ENCODE data around the gene TTC39A.
"Not testable (repeated sequence)": the region's sequence is repeated elsewhere in the genome, so short reads cannot be mapped to it uniquely, and the experiment has no call there.

Gene TTC39A

GRCh38 chr1:51268634-51269033 lies 61.7 kb downstream of the TTC39A start:
- no peak for DNase-seq (ENCODE audit: low read depth in 2 of 3, low spot score in 2 of 3)

- no peak for DNase-seq (ENCODE audit: low read depth in 2 of 3, low spot score in 2 of 3)
These were observed 63.6 kb downstream of the TTC39A start for GRCh38 chr1:51266791-51267190.

GRCh38 chr1:51266181-51266580 lies 64.2 kb downstream of the TTC39A start:
- DNase-seq (ENCODE audit: low read depth in 2 of 3, low spot score in 2 of 3), result no peak

GRCh38 chr1:51265618-51266017 lies 64.7 kb downstream of the TTC39A start:
- no peak for DNase-seq (ENCODE audit: low read depth in 2 of 3, low spot score in 2 of 3)

GRCh38 chr1:51264451-51264850 lies 65.9 kb downstream of the TTC39A start:
- no peak for DNase-seq (ENCODE audit: low read depth in 2 of 3, low spot score in 2 of 3)

- no peak for DNase-seq (ENCODE audit: low read depth in 2 of 3, low spot score in 2 of 3)
These were observed 67.0 kb downstream of the TTC39A start for GRCh38 chr1:51263147-51263877.

GRCh38 chr1:51255331-51255730 lies 75.0 kb downstream of the TTC39A start:
- no peak for DNase-seq (ENCODE audit: low read depth in 2 of 3, low spot score in 2 of 3)

- DNase-seq (ENCODE audit: low read depth in 2 of 3, low spot score in 2 of 3), result no peak
These were observed 76.7 kb downstream of the TTC39A start for GRCh38 chr1:51253691-51254090.

GRCh38 chr1:51252366-51252765 lies 78.0 kb downstream of the TTC39A start:
- no peak for DNase-seq (ENCODE audit: low read depth in 2 of 3, low spot score in 2 of 3)

GRCh38 chr1:51251165-51251564 lies 79.2 kb downstream of the TTC39A start:
- not testable (repeated sequence) for DNase-seq (ENCODE audit: low read depth in 2 of 3, low spot score in 2 of 3)

- DNase-seq (ENCODE audit: low read depth in 2 of 3, low spot score in 2 of 3), result not testable (repeated sequence)
These were observed 79.6 kb downstream of the TTC39A start for GRCh38 chr1:51250729-51251128.

- DNase-seq (ENCODE audit: low read depth in 2 of 3, low spot score in 2 of 3), result no peak
These were observed 80.9 kb downstream of the TTC39A start for GRCh38 chr1:51249445-51249844.

GRCh38 chr1:51247499-51247898 lies 82.9 kb downstream of the TTC39A start:
- DNase-seq (ENCODE audit: low read depth in 2 of 3, low spot score in 2 of 3), result no peak

GRCh38 chr1:51247022-51247421 lies 83.3 kb downstream of the TTC39A start:
- DNase-seq (ENCODE audit: low read depth in 2 of 3, low spot score in 2 of 3), result no peak

- DNase-seq (ENCODE audit: low read depth in 2 of 3, low spot score in 2 of 3), result no peak
These were observed 87.8 kb downstream of the TTC39A start for GRCh38 chr1:51242546-51242945.

- no peak for DNase-seq (ENCODE audit: low read depth in 2 of 3, low spot score in 2 of 3)
These were observed 89.2 kb downstream of the TTC39A start for GRCh38 chr1:51241119-51241518.

GRCh38 chr1:51240084-51240483 lies 90.3 kb downstream of the TTC39A start:
- no peak for DNase-seq (ENCODE audit: low read depth in 2 of 3, low spot score in 2 of 3)

- no peak for DNase-seq (ENCODE audit: low read depth in 2 of 3, low spot score in 2 of 3)
These were observed 92.3 kb downstream of the TTC39A start for GRCh38 chr1:51238034-51238403.

GRCh38 chr1:51237351-51238033 lies 92.9 kb downstream of the TTC39A start:
- DNase-seq (ENCODE audit: low read depth in 2 of 3, low spot score in 2 of 3), result no peak
